ENCODE data around the gene PDCD1LG2.

DNA sequence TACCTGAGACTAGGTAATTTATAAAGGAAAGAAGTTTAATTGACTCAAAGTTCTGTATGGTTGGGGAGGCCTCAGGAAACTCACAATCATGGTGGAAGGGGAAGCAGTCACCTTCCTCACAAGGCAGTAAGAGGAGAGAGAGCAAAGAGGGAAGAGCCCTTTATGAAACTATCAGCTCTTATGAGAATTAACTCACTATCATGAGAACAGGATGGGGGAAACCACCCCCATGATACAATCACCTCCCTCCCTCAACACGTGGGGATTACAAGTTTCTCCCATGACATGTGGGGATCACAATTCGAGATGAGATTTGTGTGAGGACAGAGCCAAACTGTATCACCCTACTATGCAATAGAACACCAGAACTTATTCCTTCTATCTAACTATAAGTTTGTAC lies 32.1 kb upstream of the PDCD1LG2 start:
- no peak for TF ChIP-seq POLR2AphosphoS5 (IDR thresholded peaks at IDR 0.05; ENCODE audit: low read depth, low read length)
- TF ChIP-seq, protein P1, sequence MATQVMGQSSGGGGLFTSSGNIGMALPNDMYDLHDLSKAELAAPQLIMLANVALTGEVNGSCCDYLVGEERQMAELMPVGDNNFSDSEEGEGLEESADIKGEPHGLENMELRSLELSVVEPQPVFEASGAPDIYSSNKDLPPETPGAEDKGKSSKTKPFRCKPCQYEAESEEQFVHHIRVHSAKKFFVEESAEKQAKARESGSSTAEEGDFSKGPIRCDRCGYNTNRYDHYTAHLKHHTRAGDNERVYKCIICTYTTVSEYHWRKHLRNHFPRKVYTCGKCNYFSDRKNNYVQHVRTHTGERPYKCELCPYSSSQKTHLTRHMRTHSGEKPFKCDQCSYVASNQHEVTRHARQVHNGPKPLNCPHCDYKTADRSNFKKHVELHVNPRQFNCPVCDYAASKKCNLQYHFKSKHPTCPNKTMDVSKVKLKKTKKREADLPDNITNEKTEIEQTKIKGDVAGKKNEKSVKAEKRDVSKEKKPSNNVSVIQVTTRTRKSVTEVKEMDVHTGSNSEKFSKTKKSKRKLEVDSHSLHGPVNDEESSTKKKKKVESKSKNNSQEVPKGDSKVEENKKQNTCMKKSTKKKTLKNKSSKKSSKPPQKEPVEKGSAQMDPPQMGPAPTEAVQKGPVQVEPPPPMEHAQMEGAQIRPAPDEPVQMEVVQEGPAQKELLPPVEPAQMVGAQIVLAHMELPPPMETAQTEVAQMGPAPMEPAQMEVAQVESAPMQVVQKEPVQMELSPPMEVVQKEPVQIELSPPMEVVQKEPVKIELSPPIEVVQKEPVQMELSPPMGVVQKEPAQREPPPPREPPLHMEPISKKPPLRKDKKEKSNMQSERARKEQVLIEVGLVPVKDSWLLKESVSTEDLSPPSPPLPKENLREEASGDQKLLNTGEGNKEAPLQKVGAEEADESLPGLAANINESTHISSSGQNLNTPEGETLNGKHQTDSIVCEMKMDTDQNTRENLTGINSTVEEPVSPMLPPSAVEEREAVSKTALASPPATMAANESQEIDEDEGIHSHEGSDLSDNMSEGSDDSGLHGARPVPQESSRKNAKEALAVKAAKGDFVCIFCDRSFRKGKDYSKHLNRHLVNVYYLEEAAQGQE (IDR thresholded peaks at IDR 0.05; ENCODE audit: insufficient read depth in 1 of 2, low read depth in 2 of 2, low read length in 2 of 2), result no peak
- TF ChIP-seq SIN3A (IDR thresholded peaks at IDR 0.05; ENCODE audit: borderline replicate concordance, insufficient read depth, low read length), result no peak

All from PFSK-1 (cell line).